ENCODE results near the gene GAPDH.

Gene GAPDH

DNA sequence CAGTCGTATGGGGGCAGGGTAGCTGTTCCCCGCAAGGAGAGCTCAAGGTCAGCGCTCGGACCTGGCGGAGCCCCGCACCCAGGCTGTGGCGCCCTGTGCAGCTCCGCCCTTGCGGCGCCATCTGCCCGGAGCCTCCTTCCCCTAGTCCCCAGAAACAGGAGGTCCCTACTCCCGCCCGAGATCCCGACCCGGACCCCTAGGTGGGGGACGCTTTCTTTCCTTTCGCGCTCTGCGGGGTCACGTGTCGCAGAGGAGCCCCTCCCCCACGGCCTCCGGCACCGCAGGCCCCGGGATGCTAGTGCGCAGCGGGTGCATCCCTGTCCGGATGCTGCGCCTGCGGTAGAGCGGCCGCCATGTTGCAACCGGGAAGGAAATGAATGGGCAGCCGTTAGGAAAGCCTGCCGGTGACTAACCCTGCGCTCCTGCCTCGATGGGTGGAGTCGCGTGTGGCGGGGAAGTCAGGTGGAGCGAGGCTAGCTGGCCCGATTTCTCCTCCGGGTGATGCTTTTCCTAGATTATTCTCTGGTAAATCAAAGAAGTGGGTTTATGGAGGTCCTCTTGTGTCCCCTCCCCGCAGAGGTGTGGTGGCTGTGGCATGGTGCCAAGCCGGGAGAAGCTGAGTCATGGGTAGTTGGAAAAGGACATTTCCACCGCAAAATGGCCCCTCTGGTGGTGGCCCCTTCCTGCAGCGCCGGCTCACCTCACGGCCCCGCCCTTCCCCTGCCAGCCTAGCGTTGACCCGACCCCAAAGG lies 804 bp downstream of the GAPDH start (continued):
- TF ChIP-seq TRIM28 (IDR thresholded peaks at IDR 0.05; ENCODE audit: borderline replicate concordance, low read length) = no peak
- no peak for TF ChIP-seq ZNF585B (tag by site-specific recombination; IDR thresholded peaks at IDR 0.05)
- TF ChIP-seq ZNF785 (tag by site-specific recombination; IDR thresholded peaks at IDR 0.05) = no peak
- peak; percentile 56 for TF ChIP-seq KLF9 (tag by site-specific recombination; IDR thresholded peaks at IDR 0.05; ENCODE audit: low read depth)
- TF ChIP-seq ZNF404 (tag by site-specific recombination; IDR thresholded peaks at IDR 0.05) = no peak
- peak; percentile 62 for TF ChIP-seq ZNF629 (tag by site-specific recombination; IDR thresholded peaks at IDR 0.05)
- TF ChIP-seq ZFP3 (tag by site-specific recombination; IDR thresholded peaks at IDR 0.05; ENCODE audit: low read depth) = no peak
- TF ChIP-seq ZNF555 (tag by site-specific recombination; conservative IDR thresholded peaks at IDR 0.05) = no peak
- peak; percentile 83 for TF ChIP-seq GLIS2 (tag by site-specific recombination; IDR thresholded peaks at IDR 0.05)
- TF ChIP-seq YY2 (tag by site-specific recombination; IDR thresholded peaks at IDR 0.05) = peak; percentile 63
- TF ChIP-seq ZNF670 (tag by site-specific recombination; IDR thresholded peaks at IDR 0.05; ENCODE audit: low read depth) = no peak
- TF ChIP-seq FEZF1 (tag by site-specific recombination; IDR thresholded peaks at IDR 0.05) = peak; percentile 93
- 0 out of 2 replicates have a peak, but pooled peaks have one; percentile 17 for TF ChIP-seq OVOL3 (tag by site-specific recombination; IDR thresholded peaks at IDR 0.05)
- TF ChIP-seq, protein P1, sequence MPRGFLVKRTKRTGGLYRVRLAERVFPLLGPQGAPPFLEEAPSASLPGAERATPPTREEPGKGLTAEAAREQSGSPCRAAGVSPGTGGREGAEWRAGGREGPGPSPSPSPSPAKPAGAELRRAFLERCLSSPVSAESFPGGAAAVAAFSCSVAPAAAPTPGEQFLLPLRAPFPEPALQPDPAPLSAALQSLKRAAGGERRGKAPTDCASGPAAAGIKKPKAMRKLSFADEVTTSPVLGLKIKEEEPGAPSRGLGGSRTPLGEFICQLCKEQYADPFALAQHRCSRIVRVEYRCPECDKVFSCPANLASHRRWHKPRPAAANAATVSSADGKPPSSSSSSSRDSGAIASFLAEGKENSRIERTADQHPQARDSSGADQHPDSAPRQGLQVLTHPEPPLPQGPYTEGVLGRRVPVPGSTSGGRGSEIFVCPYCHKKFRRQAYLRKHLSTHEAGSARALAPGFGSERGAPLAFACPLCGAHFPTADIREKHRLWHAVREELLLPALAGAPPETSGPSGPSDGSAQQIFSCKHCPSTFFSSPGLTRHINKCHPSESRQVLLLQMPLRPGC (tag by site-specific recombination; IDR thresholded peaks at IDR 0.05) = no peak
- TF ChIP-seq HOXD13 (CRISPR knock-in tag; IDR thresholded peaks at IDR 0.05; ENCODE audit: borderline replicate concordance) = no peak
- no peak for TF ChIP-seq ZNF292 (tag by site-specific recombination; IDR thresholded peaks at IDR 0.05; ENCODE audit: borderline replicate concordance, low read depth)
- TF ChIP-seq ZEB2 (tag by site-specific recombination; IDR thresholded peaks at IDR 0.05) = peak; percentile 94
- TF ChIP-seq, protein P2, sequence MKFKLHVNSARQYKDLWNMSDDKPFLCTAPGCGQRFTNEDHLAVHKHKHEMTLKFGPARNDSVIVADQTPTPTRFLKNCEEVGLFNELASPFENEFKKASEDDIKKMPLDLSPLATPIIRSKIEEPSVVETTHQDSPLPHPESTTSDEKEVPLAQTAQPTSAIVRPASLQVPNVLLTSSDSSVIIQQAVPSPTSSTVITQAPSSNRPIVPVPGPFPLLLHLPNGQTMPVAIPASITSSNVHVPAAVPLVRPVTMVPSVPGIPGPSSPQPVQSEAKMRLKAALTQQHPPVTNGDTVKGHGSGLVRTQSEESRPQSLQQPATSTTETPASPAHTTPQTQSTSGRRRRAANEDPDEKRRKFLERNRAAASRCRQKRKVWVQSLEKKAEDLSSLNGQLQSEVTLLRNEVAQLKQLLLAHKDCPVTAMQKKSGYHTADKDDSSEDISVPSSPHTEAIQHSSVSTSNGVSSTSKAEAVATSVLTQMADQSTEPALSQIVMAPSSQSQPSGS (tag by site-specific recombination; IDR thresholded peaks at IDR 0.05; ENCODE audit: low read depth) = no peak
- TF ChIP-seq, protein P3, sequence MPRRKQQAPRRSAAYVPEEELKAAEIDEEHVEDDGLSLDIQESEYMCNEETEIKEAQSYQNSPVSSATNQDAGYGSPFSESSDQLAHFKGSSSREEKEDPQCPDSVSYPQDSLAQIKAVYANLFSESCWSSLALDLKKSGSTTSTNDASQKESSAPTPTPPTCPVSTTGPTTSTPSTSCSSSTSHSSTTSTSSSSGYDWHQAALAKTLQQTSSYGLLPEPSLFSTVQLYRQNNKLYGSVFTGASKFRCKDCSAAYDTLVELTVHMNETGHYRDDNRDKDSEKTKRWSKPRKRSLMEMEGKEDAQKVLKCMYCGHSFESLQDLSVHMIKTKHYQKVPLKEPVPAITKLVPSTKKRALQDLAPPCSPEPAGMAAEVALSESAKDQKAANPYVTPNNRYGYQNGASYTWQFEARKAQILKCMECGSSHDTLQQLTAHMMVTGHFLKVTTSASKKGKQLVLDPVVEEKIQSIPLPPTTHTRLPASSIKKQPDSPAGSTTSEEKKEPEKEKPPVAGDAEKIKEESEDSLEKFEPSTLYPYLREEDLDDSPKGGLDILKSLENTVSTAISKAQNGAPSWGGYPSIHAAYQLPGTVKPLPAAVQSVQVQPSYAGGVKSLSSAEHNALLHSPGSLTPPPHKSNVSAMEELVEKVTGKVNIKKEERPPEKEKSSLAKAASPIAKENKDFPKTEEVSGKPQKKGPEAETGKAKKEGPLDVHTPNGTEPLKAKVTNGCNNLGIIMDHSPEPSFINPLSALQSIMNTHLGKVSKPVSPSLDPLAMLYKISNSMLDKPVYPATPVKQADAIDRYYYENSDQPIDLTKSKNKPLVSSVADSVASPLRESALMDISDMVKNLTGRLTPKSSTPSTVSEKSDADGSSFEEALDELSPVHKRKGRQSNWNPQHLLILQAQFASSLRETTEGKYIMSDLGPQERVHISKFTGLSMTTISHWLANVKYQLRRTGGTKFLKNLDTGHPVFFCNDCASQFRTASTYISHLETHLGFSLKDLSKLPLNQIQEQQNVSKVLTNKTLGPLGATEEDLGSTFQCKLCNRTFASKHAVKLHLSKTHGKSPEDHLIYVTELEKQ (tag by site-specific recombination; IDR thresholded peaks at IDR 0.05; ENCODE audit: borderline replicate concordance) = no peak; the same call in 1 of the 2 replicates
- TF ChIP-seq ZNF621 (tag by site-specific recombination; IDR thresholded peaks at IDR 0.05) = no peak
- TF ChIP-seq ZNF561 (tag by site-specific recombination; IDR thresholded peaks at IDR 0.05; ENCODE audit: borderline replicate concordance) = no peak
- TF ChIP-seq, protein P4, sequence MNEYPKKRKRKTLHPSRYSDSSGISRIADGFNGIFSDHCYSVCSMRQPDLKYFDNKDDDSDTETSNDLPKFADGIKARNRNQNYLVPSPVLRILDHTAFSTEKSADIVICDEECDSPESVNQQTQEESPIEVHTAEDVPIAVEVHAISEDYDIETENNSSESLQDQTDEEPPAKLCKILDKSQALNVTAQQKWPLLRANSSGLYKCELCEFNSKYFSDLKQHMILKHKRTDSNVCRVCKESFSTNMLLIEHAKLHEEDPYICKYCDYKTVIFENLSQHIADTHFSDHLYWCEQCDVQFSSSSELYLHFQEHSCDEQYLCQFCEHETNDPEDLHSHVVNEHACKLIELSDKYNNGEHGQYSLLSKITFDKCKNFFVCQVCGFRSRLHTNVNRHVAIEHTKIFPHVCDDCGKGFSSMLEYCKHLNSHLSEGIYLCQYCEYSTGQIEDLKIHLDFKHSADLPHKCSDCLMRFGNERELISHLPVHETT (tag by site-specific recombination; IDR thresholded peaks at IDR 0.05) = no peak
- no peak for TF ChIP-seq ZNF19 (tag by site-specific recombination; IDR thresholded peaks at IDR 0.05; ENCODE audit: low read depth)
- TF ChIP-seq, protein P5, sequence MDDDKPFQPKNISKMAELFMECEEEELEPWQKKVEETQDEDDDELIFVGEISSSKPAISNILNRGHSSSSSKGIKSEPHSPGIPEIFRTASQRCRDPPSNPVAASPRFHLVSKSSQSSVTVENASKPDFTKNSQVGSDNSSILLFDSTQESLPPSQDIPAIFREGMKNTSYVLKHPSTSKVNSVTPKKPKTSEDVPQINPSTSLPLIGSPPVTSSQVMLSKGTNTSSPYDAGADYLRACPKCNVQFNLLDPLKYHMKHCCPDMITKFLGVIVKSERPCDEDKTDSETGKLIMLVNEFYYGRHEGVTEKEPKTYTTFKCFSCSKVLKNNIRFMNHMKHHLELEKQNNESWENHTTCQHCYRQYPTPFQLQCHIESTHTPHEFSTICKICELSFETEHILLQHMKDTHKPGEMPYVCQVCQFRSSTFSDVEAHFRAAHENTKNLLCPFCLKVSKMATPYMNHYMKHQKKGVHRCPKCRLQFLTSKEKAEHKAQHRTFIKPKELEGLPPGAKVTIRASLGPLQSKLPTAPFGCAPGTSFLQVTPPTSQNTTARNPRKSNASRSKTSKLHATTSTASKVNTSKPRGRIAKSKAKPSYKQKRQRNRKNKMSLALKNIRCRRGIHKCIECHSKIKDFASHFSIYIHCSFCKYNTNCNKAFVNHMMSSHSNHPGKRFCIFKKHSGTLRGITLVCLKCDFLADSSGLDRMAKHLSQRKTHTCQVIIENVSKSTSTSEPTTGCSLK (tag by site-specific recombination; IDR thresholded peaks at IDR 0.05) = no peak
- TF ChIP-seq ZNF214 (tag by site-specific recombination; IDR thresholded peaks at IDR 0.05; ENCODE audit: borderline replicate concordance) = no peak
- TF ChIP-seq, protein P6, sequence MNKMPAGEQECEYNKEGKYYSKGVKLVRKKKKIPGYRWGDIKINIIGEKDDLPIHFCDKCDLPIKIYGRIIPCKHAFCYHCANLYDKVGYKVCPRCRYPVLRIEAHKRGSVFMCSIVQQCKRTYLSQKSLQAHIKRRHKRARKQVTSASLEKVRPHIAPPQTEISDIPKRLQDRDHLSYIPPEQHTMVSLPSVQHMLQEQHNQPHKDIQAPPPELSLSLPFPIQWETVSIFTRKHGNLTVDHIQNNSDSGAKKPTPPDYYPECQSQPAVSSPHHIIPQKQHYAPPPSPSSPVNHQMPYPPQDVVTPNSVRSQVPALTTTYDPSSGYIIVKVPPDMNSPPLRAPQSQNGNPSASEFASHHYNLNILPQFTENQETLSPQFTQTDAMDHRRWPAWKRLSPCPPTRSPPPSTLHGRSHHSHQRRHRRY (tag by site-specific recombination; IDR thresholded peaks at IDR 0.05) = no peak; the same call in 1 of the 2 replicates
- no peak for TF ChIP-seq ZNF768 (tag by site-specific recombination; IDR thresholded peaks at IDR 0.05)
- no peak for TF ChIP-seq ZNF175 (tag by site-specific recombination; IDR thresholded peaks at IDR 0.05)
